Superior temporal gyrus (tissue), 1 donor: ENCODE measurements around the gene ECE1.
A peak's percentile ranks its signal among the peaks of the same experiment; 100 is the strongest.
"Not testable (repeated sequence)": the region's sequence is repeated elsewhere in the genome, so short reads cannot be mapped to it uniquely, and the experiment has no call there.

Experiments
- DNase-seq: peaks from one replicate; pipeline ENCODE4 v3.0.0-alpha.2; 2016; ENCODE audit errors: extremely low spot score

ECE1 gene

GRCh38 chr1:21229246-21230000 is 60.8 kb downstream of the ECE1 start:
- DNase-seq: no peak

GRCh38 chr1:21228224-21228623 is 62.0 kb downstream of the ECE1 start:
- not testable (repeated sequence) for DNase-seq

GRCh38 chr1:21225065-21225464 is 65.2 kb downstream of the ECE1 start:
- DNase-seq: no peak

- peak; percentile 80 for DNase-seq
Observed at GRCh38 chr1:21220815-21221214, 69.4 kb downstream of the ECE1 start.

GRCh38 chr1:21219674-21220073 is 70.6 kb downstream of the ECE1 start:
- no peak for DNase-seq

- no peak for DNase-seq
Observed at GRCh38 chr1:21217812-21218596, 72.3 kb downstream of the ECE1 start.

- DNase-seq: peak; percentile 54
Observed at GRCh38 chr1:21216835-21217811, 73.1 kb downstream of the ECE1 start.

- DNase-seq: no peak
Observed at GRCh38 chr1:21212126-21212525, 78.1 kb downstream of the ECE1 start.

- DNase-seq: not testable (repeated sequence)
Observed at GRCh38 chr1:21208137-21208700, 82.0 kb downstream of the ECE1 start.

GRCh38 chr1:21206117-21206516 is 84.1 kb downstream of the ECE1 start:
- DNase-seq: no peak

- no peak for DNase-seq
Observed at GRCh38 chr1:21205416-21205815, 84.8 kb downstream of the ECE1 start.

GRCh38 chr1:21201650-21202049 is 88.6 kb downstream of the ECE1 start:
- no peak for DNase-seq

GRCh38 chr1:21201238-21201637 is 89.0 kb downstream of the ECE1 start:
- not testable (repeated sequence) for DNase-seq

GRCh38 chr1:21200767-21201166 is 89.5 kb downstream of the ECE1 start:
- DNase-seq: no peak

GRCh38 chr1:21198929-21199328 is 91.3 kb downstream of the ECE1 start:
- DNase-seq: no peak

- no peak for DNase-seq
Observed at GRCh38 chr1:21192871-21193270, 97.4 kb downstream of the ECE1 start.

- no peak for DNase-seq
Observed at GRCh38 chr1:21192284-21192683, 98.0 kb downstream of the ECE1 start.

GRCh38 chr1:21190771-21191170 is 99.5 kb downstream of the ECE1 start:
- not testable (repeated sequence) for DNase-seq

- DNase-seq: no peak
Observed at GRCh38 chr1:21189906-21190500, 100.3 kb downstream of the ECE1 start.

GRCh38 chr1:21189421-21189820 is 100.8 kb downstream of the ECE1 start:
- no peak for DNase-seq

- no peak for DNase-seq
Observed at GRCh38 chr1:21188235-21188634, 102.0 kb downstream of the ECE1 start.
